8988T (cell line): ENCODE measurements around the gene CHSY3.

Experiments
- DNase-seq: peaks from one replicate; pipeline ENCODE4 v3.0.0; 2011

The CHSY3 gene

GRCh38 chr5:129904102-129904666 lies at the start of gene CHSY3:
Gene CHSY3, plus strand, starts transcription at chr5:129904465.
- peak; percentile 31 for DNase-seq

- no peak for DNase-seq
Measured at GRCh38 chr5:129856325-129856724, 47.9 kb upstream of the CHSY3 start.

- no peak for DNase-seq
Measured at GRCh38 chr5:129857116-129857515, 47.1 kb upstream of the CHSY3 start.

GRCh38 chr5:129858131-129858675 lies 46.1 kb upstream of the CHSY3 start:
- no peak for DNase-seq

- DNase-seq = no peak
Measured at GRCh38 chr5:129884322-129884721, 19.9 kb upstream of the CHSY3 start.

- DNase-seq = no peak
Measured at GRCh38 chr5:129899454-129899853, 4.8 kb upstream of the CHSY3 start.

- no peak for DNase-seq
Measured at GRCh38 chr5:129902816-129903215, 1.4 kb upstream of the CHSY3 start.

- no peak for DNase-seq
Measured at GRCh38 chr5:129903466-129904101, 681 bp upstream of the CHSY3 start.

- DNase-seq = no peak
Measured at GRCh38 chr5:129904667-129905472, 605 bp downstream of the CHSY3 start.

- DNase-seq = no peak
Measured at GRCh38 chr5:129905473-129906176, 1.4 kb downstream of the CHSY3 start.

- no peak for DNase-seq
Measured at GRCh38 chr5:129906177-129906887, 2.1 kb downstream of the CHSY3 start.

- DNase-seq = no peak
Measured at GRCh38 chr5:129909225-129909624, 5.0 kb downstream of the CHSY3 start.

- no peak for DNase-seq
Measured at GRCh38 chr5:129912601-129913255, 8.5 kb downstream of the CHSY3 start.

- no peak for DNase-seq
Measured at GRCh38 chr5:129915415-129915814, 11.2 kb downstream of the CHSY3 start.

- no peak for DNase-seq
Measured at GRCh38 chr5:129917224-129917623, 13.0 kb downstream of the CHSY3 start.

GRCh38 chr5:129921204-129921603 lies 16.9 kb downstream of the CHSY3 start:
- DNase-seq = no peak

- DNase-seq = no peak
Measured at GRCh38 chr5:129930221-129930620, 26.0 kb downstream of the CHSY3 start.

- DNase-seq = no peak
Measured at GRCh38 chr5:129935626-129936025, 31.4 kb downstream of the CHSY3 start.

- DNase-seq = no peak
Measured at GRCh38 chr5:129938077-129938476, 33.8 kb downstream of the CHSY3 start.

GRCh38 chr5:129943936-129944335 lies 39.7 kb downstream of the CHSY3 start:
- DNase-seq = no peak

- no peak for DNase-seq
Measured at GRCh38 chr5:129945028-129945427, 40.8 kb downstream of the CHSY3 start.

GRCh38 chr5:129945774-129946270 lies 41.6 kb downstream of the CHSY3 start:
- DNase-seq = no peak
